ENCODE measurements around the gene MXD4. TPM values are rescaled to one million over a fixed set of nuclear protein-coding genes. Genes with fewer than 3 reads are reported as not detected.
A peak's percentile ranks its signal among the peaks of the same experiment; 100 is the strongest.
"Not testable (repeated sequence)": the region's sequence is repeated elsewhere in the genome, so short reads cannot be mapped to it uniquely, and the experiment has no call there.

Gene MXD4
- total and polyA plus RNA-seq, 2 donors from 2014 or later: 49.8 to 84.8 TPM

DNA sequence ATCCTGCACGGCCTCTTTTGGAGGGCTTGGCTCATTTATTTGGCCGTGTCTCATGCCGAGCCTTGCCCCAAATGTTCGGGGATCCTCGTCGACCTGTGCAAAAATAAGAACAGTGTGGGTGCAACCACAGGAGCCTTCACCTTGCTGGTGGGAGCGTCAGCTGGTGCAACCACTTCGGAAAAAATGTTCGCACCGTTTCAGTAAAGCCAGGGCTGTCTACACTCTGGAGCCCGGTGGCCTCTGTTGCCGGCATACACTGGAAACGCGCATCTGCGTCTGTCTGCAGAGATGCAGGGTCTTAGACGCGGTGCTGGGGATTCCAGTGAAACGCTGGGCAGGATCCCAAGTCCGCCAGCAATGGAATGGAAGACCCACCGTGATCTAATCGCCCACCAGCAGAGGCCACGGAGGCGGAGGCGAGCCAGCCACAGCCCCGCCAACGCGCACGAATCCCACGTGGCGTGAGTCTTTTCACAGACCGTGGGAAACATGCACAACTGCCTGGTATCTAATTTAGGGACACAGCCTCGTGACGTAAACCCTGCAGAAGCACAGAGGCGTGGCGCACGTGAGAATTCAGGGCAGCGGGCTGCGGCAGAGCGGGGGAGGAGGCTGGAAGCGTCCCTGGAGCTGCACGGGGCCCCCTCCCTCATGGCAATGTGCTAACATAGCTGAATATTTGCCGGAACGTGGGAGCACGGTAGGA lies 13.8 kb upstream of the MXD4 start:
- intact Hi-C loops (cut with DNase I): no loop called here
- no peak overlapping the region for H3K9ac ChIP-seq (ENCODE audit: low read length in 3 of 3)
- H3K27me3 ChIP-seq (ENCODE audit: control insufficient read depth, insufficient read depth, low read length): no peaks in the 10 kb centered on the region
- no peak for TF ChIP-seq CTCF (IDR thresholded peaks at IDR 0.05; ENCODE audit: borderline replicate concordance, extremely low read depth, insufficient read depth)
- H3K36me3 ChIP-seq (ENCODE audit: control insufficient read depth in 2 of 3, insufficient read depth in 3 of 3, low read length in 3 of 3): peaks cover 0 to 2% (median 0%) of the 10 kb centered on the region in 3 donors
- no peak for FAIRE-seq
- H3K27ac ChIP-seq (ENCODE audit: low read depth in 2 of 2, low read length in 2 of 2): no peak overlapping the region
- no peaks in the 10 kb centered on the region for H3K9me3 ChIP-seq (ENCODE audit: control insufficient read depth in 2 of 3, insufficient read depth in 1 of 3, low read length in 3 of 3)
- peak in 1 of 5 donors; percentile 58 for DNase-seq
- H3K4me1 ChIP-seq (ENCODE audit: control insufficient read depth in 2 of 3, insufficient read depth in 2 of 3, low read depth in 1 of 3, low read length in 3 of 3): no peaks in the 10 kb centered on the region
- no peak overlapping the region for H3K4me3 ChIP-seq (ENCODE audit: low read length in 3 of 3)

- intact Hi-C loops (cut with DNase I); H3K27me3 ChIP-seq (ENCODE audit: control insufficient read depth, insufficient read depth, low read length); H3K27ac ChIP-seq (ENCODE audit: low read depth in 2 of 2, low read length in 2 of 2); FAIRE-seq; H3K4me3 ChIP-seq (ENCODE audit: low read length in 3 of 3); H3K9ac ChIP-seq (ENCODE audit: low read length in 3 of 3); H3K36me3 ChIP-seq (ENCODE audit: control insufficient read depth in 2 of 3, insufficient read depth in 3 of 3, low read length in 3 of 3); H3K4me1 ChIP-seq (ENCODE audit: control insufficient read depth in 2 of 3, insufficient read depth in 2 of 3, low read depth in 1 of 3, low read length in 3 of 3); H3K9me3 ChIP-seq (ENCODE audit: control insufficient read depth in 2 of 3, insufficient read depth in 1 of 3, low read length in 3 of 3): not testable (repeated sequence)
- DNase-seq: peak in 1 of 5 donors; percentile 31
These were observed 13.1 kb upstream of the MXD4 start for GRCh38 chr4:2275044-2275397.

- intact Hi-C loops (cut with DNase I): no loop called here
- Histone ChIP-seq H3K4me3 (ENCODE audit: low read length in 3 of 3) (no peak overlapping the region), H3K9ac (ENCODE audit: low read length in 3 of 3) (no peak overlapping the region), H3K27ac (ENCODE audit: low read depth in 2 of 2, low read length in 2 of 2) (no peak overlapping the region), H3K9me3 (ENCODE audit: control insufficient read depth in 2 of 3, insufficient read depth in 1 of 3, low read length in 3 of 3) (no peaks in the 10 kb centered on the region), H3K4me1 (ENCODE audit: control insufficient read depth in 2 of 3, insufficient read depth in 2 of 3, low read depth in 1 of 3, low read length in 3 of 3) (no peaks in the 10 kb centered on the region), H3K36me3 (ENCODE audit: control insufficient read depth in 2 of 3, insufficient read depth in 3 of 3, low read length in 3 of 3) (peaks cover 0 to 2% (median 0%) of the 10 kb centered on the region in 3 donors), H3K27me3 (ENCODE audit: control insufficient read depth, insufficient read depth, low read length) (no peaks in the 10 kb centered on the region)
- FAIRE-seq: no peak
- no peak for TF ChIP-seq CTCF (IDR thresholded peaks at IDR 0.05; ENCODE audit: borderline replicate concordance, extremely low read depth, insufficient read depth)
- peak in 1 of 5 donors; percentile 45 for DNase-seq
These were observed 12.6 kb upstream of the MXD4 start for GRCh38 chr4:2274320-2275043.

DNA sequence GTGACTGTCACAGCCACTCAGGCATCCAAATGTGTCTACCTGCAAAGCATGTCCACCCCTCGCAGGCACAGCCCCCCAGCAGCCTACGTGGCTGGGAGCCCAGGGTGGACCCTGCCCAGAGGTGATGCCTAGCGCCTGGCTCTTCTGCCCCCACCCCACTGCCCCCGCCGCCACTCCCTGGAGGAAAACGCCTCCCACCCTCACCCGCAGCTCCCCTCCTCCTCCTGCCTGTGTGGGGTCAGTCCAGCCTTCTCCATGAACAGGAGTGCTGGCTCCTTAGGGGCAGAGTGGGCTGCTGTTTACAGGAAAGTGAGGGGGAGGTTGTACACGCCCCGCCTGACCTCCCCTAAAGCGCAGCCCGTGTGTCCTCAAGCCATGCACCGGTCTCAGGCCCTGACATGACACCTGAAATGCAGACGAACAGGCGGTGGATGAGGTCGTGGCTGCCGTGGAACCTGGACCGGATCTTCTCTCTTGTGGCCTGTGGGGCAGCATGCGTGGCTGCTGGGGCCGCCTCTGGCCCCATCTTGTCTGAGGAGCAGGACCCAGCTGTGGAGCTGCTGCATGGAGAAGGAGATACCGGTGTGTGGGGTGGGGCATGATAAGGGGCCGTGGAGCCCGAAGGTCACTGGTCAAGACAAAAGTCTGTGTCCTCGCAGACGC lies 11.9 kb upstream of the MXD4 start:
- Histone ChIP-seq H3K9ac (ENCODE audit: low read length in 3 of 3) (no peak overlapping the region), H3K9me3 (ENCODE audit: control insufficient read depth in 2 of 3, insufficient read depth in 1 of 3, low read length in 3 of 3) (no peaks in the 10 kb centered on the region), H3K36me3 (ENCODE audit: control insufficient read depth in 2 of 3, insufficient read depth in 3 of 3, low read length in 3 of 3) (peaks cover 0 to 2% (median 0%) of the 10 kb centered on the region in 3 donors), H3K4me1 (ENCODE audit: control insufficient read depth in 2 of 3, insufficient read depth in 2 of 3, low read depth in 1 of 3, low read length in 3 of 3) (no peaks in the 10 kb centered on the region), H3K27me3 (ENCODE audit: control insufficient read depth, insufficient read depth, low read length) (no peaks in the 10 kb centered on the region), H3K4me3 (ENCODE audit: low read length in 3 of 3) (no peak overlapping the region), H3K27ac (ENCODE audit: low read depth in 2 of 2, low read length in 2 of 2) (no peak overlapping the region)
- TF ChIP-seq CTCF (IDR thresholded peaks at IDR 0.05; ENCODE audit: borderline replicate concordance, extremely low read depth, insufficient read depth): no peak
- no peak for FAIRE-seq
- DNase-seq: peak in 1 of 5 donors; percentile 41
- intact Hi-C loops (cut with DNase I): no loop called here
